Motor neuron (in vitro differentiated cells): ENCODE data around the gene PITPNC1. TPM values are rescaled to one million over a fixed set of nuclear protein-coding genes. Genes with fewer than 3 reads are reported as not detected.

Experiments used
- ATAC-seq, 8 experiments: fragments of 200-7000 bp; cut with Tn5 transposase; replicated peaks in 6 of 8; 2 replicates each; pipeline ENCODE4 v1.8.0; 2021; ENCODE audit warnings: mild to moderate bottlenecking in 8 of 8, moderate library complexity in 8 of 8
- H3K27ac ChIP-seq, 2 donors: fragments of 250-450 bp; sonication (Bioruptor Pico); 2 replicates each; pipeline ENCODE4 v1.9.0; 2021; ENCODE audit warnings: antibody characterized with exemption in 2 of 2, mild to moderate bottlenecking in 2 of 2, moderate library complexity in 1 of 2
- H3K4me1 ChIP-seq, 2 donors: fragments of 250-450 bp; sonication (Bioruptor Pico); replicated peaks in 1 of 2; 2 replicates each; pipeline ENCODE4 v1.6.1; 2021; ENCODE audit warnings: antibody characterized with exemption in 2 of 2, mild to moderate bottlenecking in 2 of 2, moderate library complexity in 1 of 2
- H3K4me3 ChIP-seq, 5 donors: fragments of 250-450 bp; sonication (Bioruptor Pico); 2 replicates each; pipeline ENCODE4 v1.9.0; 2021; ENCODE audit warnings: antibody characterized with exemption in 5 of 5, mild to moderate bottlenecking in 5 of 5, moderate library complexity in 4 of 5
- WGBS, 10 experiments: fragments of 450-650 bp; shearing (Covaris generic); methylation state at CpG; one replicate each; pipeline ENCODE4 v1.0.0; 2022; 5-methylcytosine and 5-hydroxymethylcytosine counted together
- in situ Hi-C, 9 experiments: fragments of 400-800 bp; cut with MboI; loops; one replicate each; pipeline ENCODE4 v1.15.0; 2021; ENCODE audit warnings: low sequenced_read_pairs in 9 of 9, low pct_unique_long_range_greater_than_20kb in 2 of 9; ENCODE audit not compliant: unreplicated experiment in 9 of 9
- total RNA-seq, 8 experiments: library from RNA; unstranded; fragments of 300-600 nt; gene quantifications; 2 replicates each; pipeline versions ENCODE4 v1.2.3 to v1.2.4, GENCODE V29; 2022

Gene PITPNC1
- total RNA-seq, 8 experiments from 2014 or later = 8.8 to 67.0 (median 19.7) TPM

- H3K27ac ChIP-seq = peak overlapping the region; percentile 13 to 48
- ATAC-seq = peak in 7 of 8 experiments; percentile 23 to 75 (median 67)
- in situ Hi-C loops = no loop called here
- peaks cover 27% of the 10 kb centered on the region in 2 donors for H3K4me1 ChIP-seq
- H3K4me3 ChIP-seq = no peak overlapping the region
- 4 to 83% (median 40%) methylated on average over 1 to 10 of the region's 13 CpGs; no CpG with 5 or more reads in 1 of the 10 experiments for WGBS, 10 experiments
Observed at GRCh38 chr17:67520252-67520906, 143.3 kb downstream of the PITPNC1 start.

- peaks cover 19% of the 10 kb centered on the region in 2 donors for H3K4me1 ChIP-seq
- peak overlapping the region in 1 of 2 donors; percentile 13 for H3K27ac ChIP-seq
- peak in 6 of 8 experiments; percentile 15 to 38 (median 18) for ATAC-seq
- WGBS, 10 experiments = 52 to 93% (median 84%) methylated on average over 1 to 9 of the region's 10 CpGs
- no peak overlapping the region for H3K4me3 ChIP-seq
- in situ Hi-C loops = no loop called here
Observed at GRCh38 chr17:67520916-67521774, 144.1 kb downstream of the PITPNC1 start.

GRCh38 chr17:67521775-67522069, 144.6 kb downstream of the PITPNC1 start:
- no peak for ATAC-seq
- in situ Hi-C loops = no loop called here
- Histone ChIP-seq H3K27ac (no peak overlapping the region), H3K4me1 (peaks cover 17 to 19% of the 10 kb centered on the region in 2 donors), H3K4me3 (no peak overlapping the region)
- WGBS, 10 experiments = 26 to 93% (median 72%) methylated on average over 2 to 8 of the region's 9 CpGs; no CpG with 5 or more reads in 4 of the 10 experiments

GRCh38 chr17:67523101-67523500, 146.0 kb downstream of the PITPNC1 start:
- ATAC-seq = no peak
- Histone ChIP-seq H3K4me3 (no peak overlapping the region), H3K27ac (no peak overlapping the region), H3K4me1 (peaks cover 19 to 24% of the 10 kb centered on the region in 2 donors)
- WGBS, 10 experiments = 0 to 100% (median 85%) methylated on average over 1 to 5 of the region's 5 CpGs
- in situ Hi-C loops = no loop called here

GRCh38 chr17:67525239-67526135, 148.4 kb downstream of the PITPNC1 start:
- Histone ChIP-seq H3K4me1 (peaks cover 24 to 27% of the 10 kb centered on the region in 2 donors), H3K4me3 (no peak overlapping the region), H3K27ac (no peak overlapping the region)
- 80 to 95% (median 87%) methylated on average over 3 to 11 of the region's 14 CpGs; no CpG with 5 or more reads in 1 of the 10 experiments for WGBS, 10 experiments
- no peak for ATAC-seq
- in situ Hi-C loops = no loop called here

GRCh38 chr17:67526700-67527099, 149.6 kb downstream of the PITPNC1 start:
- Histone ChIP-seq H3K4me3 (no peak overlapping the region), H3K27ac (no peak overlapping the region), H3K4me1 (peaks cover 25 to 28% of the 10 kb centered on the region in 2 donors)
- in situ Hi-C loops = no loop called here
- 50 to 100% (median 100%) methylated on average over 1 to 4 of the region's 4 CpGs; no CpG with 5 or more reads in 3 of the 10 experiments for whole genome bisulfite sequencing, 10 experiments
- no peak for ATAC-seq

GRCh38 chr17:67528751-67529436, 151.8 kb downstream of the PITPNC1 start:
- 0 to 5% (median 0%) methylated on average over 1 to 8 of the region's 22 CpGs; no CpG with 5 or more reads in 4 of the 10 experiments for WGBS, 10 experiments
- Histone ChIP-seq H3K4me3 (peak overlapping the region; percentile 17 to 28 (median 18)), H3K4me1 (peaks cover 35 to 40% of the 10 kb centered on the region in 2 donors), H3K27ac (peak overlapping the region; percentile 69 to 77)
- in situ Hi-C loops = no loop called here
- ATAC-seq = peak; percentile 96 to 100 (median 98)

GRCh38 chr17:67531291-67531690, 154.2 kb downstream of the PITPNC1 start:
- no peak overlapping the region for H3K4me3 ChIP-seq
- 20 to 100% (median 63%) methylated on average over 1 to 10 of the region's 12 CpGs; no CpG with 5 or more reads in 2 of the 10 experiments for WGBS, 10 experiments
- no peak overlapping the region for H3K27ac ChIP-seq
- peaks cover 41 to 44% of the 10 kb centered on the region in 2 donors for H3K4me1 ChIP-seq
- in situ Hi-C loops = no loop called here
- ATAC-seq = peak in 2 of 8 experiments; percentile 1 to 9

GRCh38 chr17:67532326-67532871, 155.3 kb downstream of the PITPNC1 start:
- in situ Hi-C loops = no loop called here
- Histone ChIP-seq H3K4me1 (peaks cover 41 to 44% of the 10 kb centered on the region in 2 donors), H3K4me3 (no peak overlapping the region), H3K27ac (no peak overlapping the region)
- ATAC-seq = peak in 1 of 8 experiments; percentile 0
- WGBS, 10 experiments = 20 to 100% (median 92%) methylated on average over 1 to 8 of the region's 10 CpGs; no CpG with 5 or more reads in 3 of the 10 experiments

GRCh38 chr17:67534941-67535340, 157.9 kb downstream of the PITPNC1 start:
- Histone ChIP-seq H3K4me1 (peaks cover 24 to 28% of the 10 kb centered on the region in 2 donors), H3K4me3 (no peak overlapping the region), H3K27ac (no peak overlapping the region)
- in situ Hi-C loops = no loop called here
- 55 to 83% (median 66%) methylated on average over 2 to 3 of the region's 3 CpGs; no CpG with 5 or more reads in 3 of the 10 experiments for WGBS, 10 experiments
- peak; percentile 42 to 82 (median 60) for ATAC-seq

- no peak overlapping the region for H3K4me3 ChIP-seq
- peak in 2 of 8 experiments; percentile 19 to 24 for ATAC-seq
- peaks cover 0 to 7% of the 10 kb centered on the region in 2 donors for H3K4me1 ChIP-seq
- 55 to 100% (median 89%) methylated on average over 1 to 10 of the region's 11 CpGs; no CpG with 5 or more reads in 2 of the 10 experiments for WGBS, 10 experiments
- no peak overlapping the region for H3K27ac ChIP-seq
- in situ Hi-C loops = no loop called here
Observed at GRCh38 chr17:67542219-67543114, 165.4 kb downstream of the PITPNC1 start.
